HCT116 (cell line): Measurements from ENCODE around the gene CLPTM1L.

ENCODE experiments used
- CTCF ChIP-seq, 3 experiments: fragments of 200-600 bp in 1 of 3; sonication (generic) in 1 of 3; IDR thresholded peaks in 2 of 3; conservative IDR thresholded peaks in 1 of 3; 2 replicates each; pipeline ENCODE4 v1.5.1; 2012 to 2017; ENCODE audit warnings: low read depth in 2 of 3, low read length in 2 of 3, antibody characterized with exemption in 1 of 3, borderline replicate concordance in 1 of 3, control low read depth in 1 of 3, mild to moderate bottlenecking in 1 of 3, mixed read lengths in 1 of 3, mixed run types in 1 of 3, moderate library complexity in 1 of 3; ENCODE audit not compliant: insufficient read depth in 1 of 3
- EZH2 ChIP-seq: fragments of 200-600 bp; sonication (generic); IDR thresholded peaks from 2 replicates; pipeline ENCODE4 v1.6.1; 2017; ENCODE audit warnings: antibody characterized with exemption, mixed run types
- EZH2phosphoT487 ChIP-seq: fragments of 200-600 bp; IDR thresholded peaks from 2 replicates; pipeline ENCODE4 v1.6.1; 2018; ENCODE audit warnings: antibody characterized with exemption, borderline replicate concordance
- POLR2A ChIP-seq: IDR thresholded peaks from 2 replicates; pipeline ENCODE4 v1.7.0; 2011; ENCODE audit warnings: borderline replicate concordance; ENCODE audit not compliant: insufficient read depth, insufficient read length; ENCODE audit errors: extremely low read depth
- POLR2AphosphoS5 ChIP-seq: IDR thresholded peaks from 2 replicates; pipeline ENCODE4 v1.6.1; 2011; ENCODE audit warnings: mild to moderate bottlenecking, low read depth, low read length, moderate library complexity

- TF ChIP-seq CTCF (IDR thresholded peaks at IDR 0.05 in 2 of 3, conservative IDR thresholded peaks at IDR 0.05 in 1 of 3; ENCODE audit: borderline replicate concordance in 1 of 3, insufficient read depth in 1 of 3, low read depth in 2 of 3, low read length in 2 of 3), result no peak
- no peak for TF ChIP-seq EZH2
- no peak for TF ChIP-seq POLR2A
- no peak for TF ChIP-seq EZH2phosphoT487
- no peak for TF ChIP-seq POLR2AphosphoS5
Observed at GRCh38 chr5:1280177-1281037, 64.5 kb downstream of the CLPTM1L start.
